Neural cell (in vitro differentiated cells): Measurements from ENCODE around the gene PPP2R2B.

Experiments
- CTCF ChIP-seq: fragments of 450-650 bp; IDR thresholded peaks from 2 replicates; pipeline ENCODE4 v1.5.1; 2014; ENCODE audit warnings: antibody characterized with exemption, mild to moderate bottlenecking, moderate library complexity; ENCODE audit not compliant: poor library complexity, severe bottlenecking
- MXI1 ChIP-seq: fragments of 450-650 bp; conservative IDR thresholded peaks from 2 replicates; pipeline ENCODE4 v1.6.1; 2014; ENCODE audit warnings: antibody characterized with exemption, mild to moderate bottlenecking; ENCODE audit not compliant: poor library complexity, severe bottlenecking
- POLR2AphosphoS5 ChIP-seq: IDR thresholded peaks from 2 replicates; pipeline ENCODE4 v1.6.1; 2012
- TAF1 ChIP-seq: IDR thresholded peaks from 2 replicates; pipeline ENCODE4 v1.6.1; 2012; ENCODE audit warnings: low read depth

DNA sequence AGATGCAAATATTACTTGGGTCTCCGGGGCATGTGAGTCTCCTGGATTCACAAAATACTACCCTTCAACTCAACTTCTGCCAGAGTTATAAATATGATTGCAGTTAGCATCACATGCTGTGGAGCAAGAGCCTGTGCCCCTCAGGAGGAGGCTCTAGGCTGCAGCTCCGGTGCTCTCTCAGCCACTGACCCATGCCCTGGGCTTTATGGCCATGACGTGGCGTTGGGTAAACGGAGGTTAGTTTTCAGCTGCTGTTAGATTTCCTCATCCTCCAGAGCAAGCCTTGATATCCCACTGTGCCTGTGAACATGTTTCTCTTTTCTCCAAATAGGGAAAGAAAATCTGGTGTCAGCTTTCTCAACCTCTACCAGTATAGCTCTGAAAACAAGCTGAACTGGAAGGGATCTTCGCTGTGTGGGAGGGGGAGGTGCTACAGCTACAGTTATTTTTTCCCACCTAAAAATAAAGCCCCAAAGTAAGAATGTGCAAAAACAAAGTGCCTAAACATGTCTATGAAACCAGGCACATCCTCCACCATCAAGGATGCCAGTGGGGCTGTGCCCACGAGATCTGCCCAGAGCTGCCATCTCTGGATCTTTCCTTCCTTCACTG is 238.2 kb downstream of the PPP2R2B start:
- no peak for TF ChIP-seq TAF1
- no peak for TF ChIP-seq CTCF
- no peak for TF ChIP-seq MXI1
- no peak for TF ChIP-seq POLR2AphosphoS5
